Measurements from ENCODE around the gene IGFBP3. TPM values are rescaled to one million over a fixed set of nuclear protein-coding genes. Genes with fewer than 3 reads are reported as not detected.

IGFBP3 gene
- total and polyA plus RNA-seq, 9 of the 15 experiments (the other 6 are each of a cell fraction or from before 2014, with no cell fraction given): 0.08 to 0.22 (median 0.10) TPM; not detected in 5

GRCh38 chr7:45873355-45873754, 47.7 kb downstream of the IGFBP3 start:
- no peak overlapping the region for H3K27ac ChIP-seq (ENCODE audit: extremely low read depth, low read depth, low read length)
- WGBS (ENCODE audit: insufficient coverage, low coverage, missing lambda C conversion rate): 2% methylated on average over 5 of the region's 6 CpGs
- FAIRE-seq: no peak
- H3K36me3 ChIP-seq (ENCODE audit: control insufficient read depth, insufficient read depth, low read length): no peaks in the 10 kb centered on the region
- no peaks in the 10 kb centered on the region for H4K20me1 ChIP-seq (replicated peaks; ENCODE audit: control insufficient read depth, insufficient read depth, low read length)
- BruUV-seq (replicated peaks): no TSS peak
- ChIA-PET POLR2A (no interaction called here), CTCF (ENCODE audit: low intra/inter-chr PET ratio) (no interaction called here)
- no peaks in the 10 kb centered on the region for H3K79me2 ChIP-seq (ENCODE audit: control insufficient read depth, insufficient read depth, low read length)
- no peak for ATAC-seq
- no peaks in the 10 kb centered on the region for H3K27me3 ChIP-seq (ENCODE audit: control insufficient read depth in 2 of 2, insufficient read depth in 2 of 2, low read length in 2 of 2)
- H3K9me3 ChIP-seq (replicated peaks; ENCODE audit: control insufficient read depth, insufficient read depth, low read depth, low read length): no peaks in the 10 kb centered on the region
- H3K9me1 ChIP-seq (ENCODE audit: control insufficient read depth, insufficient read depth, low read length): no peaks in the 10 kb centered on the region
- no peak overlapping the region for H2AFZ ChIP-seq (ENCODE audit: low read depth, low read length)
- H3K4me3 ChIP-seq: no peak overlapping the region
- no peaks in the 10 kb centered on the region; a peak in 1 of 5 replicates for H3K4me1 ChIP-seq (replicated peaks in 1 of 2; ENCODE audit: control insufficient read depth in 2 of 2, insufficient read depth in 2 of 2, low read length in 2 of 2)
- no peak for DNase-seq (ENCODE audit: extremely low read depth in 1 of 4, low spot score in 3 of 4)
- no peak overlapping the region for H3K4me2 ChIP-seq (ENCODE audit: insufficient read depth, low read length)
- no peak overlapping the region for H3K9ac ChIP-seq (ENCODE audit: insufficient read depth in 1 of 2, low read depth in 2 of 2, low read length in 2 of 2)
- intact Hi-C loops (cut with micrococcal nuclease): no loop called here
- in situ Hi-C loops (cut with MboI): loop anchor here (25.0 kb wide), 1 partner anchor 711 kb away; the partner anchor contains the start of gene RAMP3
- TF ChIP-seq E2F3 (CRISPR knock-in tag; IDR thresholded peaks at IDR 0.05): no peak
- no peak for TF ChIP-seq POLR3G (IDR thresholded peaks at IDR 0.05; ENCODE audit: extremely low read depth, insufficient read length, insufficient replicate concordance)
- no peak for TF ChIP-seq MXD1 (CRISPR knock-in tag; IDR thresholded peaks at IDR 0.05; ENCODE audit: borderline replicate concordance, poor library complexity, severe bottlenecking)
- TF ChIP-seq PHF8 (IDR thresholded peaks at IDR 0.05; ENCODE audit: borderline replicate concordance, low read length): no peak
- TF ChIP-seq ZBTB43 (CRISPR knock-in tag; IDR thresholded peaks at IDR 0.05): no peak
- no peak for TF ChIP-seq ZNF551 (CRISPR knock-in tag; IDR thresholded peaks at IDR 0.05)
- no peak for TF ChIP-seq L3MBTL2 (IDR thresholded peaks at IDR 0.05)
- no peak for TF ChIP-seq SMC3 (conservative IDR thresholded peaks at IDR 0.05; ENCODE audit: insufficient read depth, low read depth, low read length)
- TF ChIP-seq FOXJ2 (tag; IDR thresholded peaks at IDR 0.05): no peak
- TF ChIP-seq ZNF444 (CRISPR knock-in tag; IDR thresholded peaks at IDR 0.05): no peak
- no peak for TF ChIP-seq ZNF431 (CRISPR knock-in tag; IDR thresholded peaks at IDR 0.05)
- TF ChIP-seq RBFOX2 (IDR thresholded peaks at IDR 0.05; ENCODE audit: low read depth, low read length): no peak
- TF ChIP-seq ZNF146 (CRISPR knock-in tag; IDR thresholded peaks at IDR 0.05; ENCODE audit: unreplicated experiment): no peak
- TF ChIP-seq CLOCK (CRISPR knock-in tag; IDR thresholded peaks at IDR 0.05; ENCODE audit: borderline replicate concordance): no peak
- no peak for TF ChIP-seq NFYB (IDR thresholded peaks at IDR 0.05; ENCODE audit: extremely low read depth, insufficient read length)
- no peak for TF ChIP-seq E2F4 (CRISPR knock-in tag; IDR thresholded peaks at IDR 0.05; ENCODE audit: low read depth)
- TF ChIP-seq RBM15 (IDR thresholded peaks at IDR 0.05; ENCODE audit: insufficient read depth, low read length): no peak
